PC-3 (cell line): ENCODE measurements around the gene TUSC2. TPM values are rescaled to one million over a fixed set of nuclear protein-coding genes. Genes with fewer than 3 reads are reported as not detected.
A peak's percentile ranks its signal among the peaks of the same experiment; 100 is the strongest.
"Not testable (repeated sequence)": the region's sequence is repeated elsewhere in the genome, so short reads cannot be mapped to it uniquely, and the experiment has no call there.

Experiments
- ATAC-seq: fragments of 200-7000 bp; cut with Tn5 transposase; 2 replicates; pipeline ENCODE4 v1.9.1; 2020; ENCODE audit warnings: mild to moderate bottlenecking, moderate library complexity
- BruUV-seq: library from RNA; stranded (reverse); fragments of 400-500 nt; replicated peaks from 2 replicates; lab custom pipeline; 2021; lab: Mats Ljungman, UMichigan
- CTCF ChIA-PET: fragments of 300-600 bp; sonication (Branson Sonifier 250); formaldehyde crosslinking; loops from one replicate; lab custom pipeline; 2022; ENCODE audit warnings: antibody characterized with exemption; lab: Charles Lee
- POLR2A ChIA-PET: fragments of 300-600 bp; sonication (Branson Sonifier 250); formaldehyde crosslinking; loops from one replicate; lab custom pipeline; 2022; ENCODE audit warnings: antibody characterized with exemption; ENCODE audit not compliant: unreplicated experiment; lab: Charles Lee
- DNase-seq: peaks from one replicate; pipeline ENCODE4 v3.0.0-alpha.2; 2015
- H2AFZ ChIP-seq: fragments of 300-600 bp; sonication (generic); 2 replicates; pipeline ENCODE4 v1.6.0; 2016; ENCODE audit warnings: antibody characterized with exemption, low read length
- H3F3A ChIP-seq: fragments of 300-600 bp; sonication (generic); one replicate; pipeline ENCODE4 v1.6.0; 2017; ENCODE audit warnings: antibody characterized with exemption, low read length, control low read depth, mild to moderate bottlenecking; ENCODE audit not compliant: unreplicated experiment
- H3K27ac ChIP-seq: fragments of 300-600 bp; sonication (generic); 2 replicates; pipeline ENCODE4 v1.5.1; 2016; ENCODE audit warnings: mild to moderate bottlenecking, low read length
- H3K27me3 ChIP-seq: fragments of 300-600 bp; sonication (generic); 2 replicates; pipeline ENCODE4 v1.6.1; 2016; ENCODE audit warnings: low read length, mixed read lengths
- H3K36me3 ChIP-seq: fragments of 300-600 bp; sonication (generic); 2 replicates; pipeline ENCODE4 v1.6.1; 2016; ENCODE audit warnings: low read depth, mixed run types, low read length, mixed read lengths
- H3K4me1 ChIP-seq: fragments of 300-600 bp; sonication (generic); 2 replicates; pipeline ENCODE4 v1.5.1; 2016; ENCODE audit warnings: low read length; ENCODE audit not compliant: insufficient read depth
- H3K4me2 ChIP-seq: fragments of 300-600 bp; sonication (generic); 2 replicates; pipeline ENCODE4 v1.6.0; 2016; ENCODE audit warnings: low read length
- H3K4me3 ChIP-seq: fragments of 300-600 bp; sonication (generic); 2 replicates; pipeline ENCODE4 v1.5.1; 2016; ENCODE audit warnings: mild to moderate bottlenecking, low read length, mixed read lengths
- H3K79me2 ChIP-seq: fragments of 300-600 bp; sonication (generic); 2 replicates; pipeline ENCODE4 v1.6.1; 2017; ENCODE audit warnings: low read length, mixed read lengths
- H3K9ac ChIP-seq: fragments of 300-600 bp; sonication (generic); 2 replicates; pipeline ENCODE4 v1.6.0; 2016; ENCODE audit warnings: mild to moderate bottlenecking, low read length
- H3K9me2 ChIP-seq: fragments of 300-600 bp; sonication (generic); replicated peaks from 2 replicates; pipeline ENCODE4 v1.6.1; 2016; ENCODE audit warnings: mixed run types, low read length, mixed read lengths
- H3K9me3 ChIP-seq: fragments of 300-600 bp; sonication (generic); 2 replicates; pipeline ENCODE4 v1.6.1; 2016; ENCODE audit warnings: low read length, mixed read lengths
- H4K20me1 ChIP-seq: fragments of 300-600 bp; sonication (generic); 2 replicates; pipeline ENCODE4 v1.6.1; 2016; ENCODE audit warnings: low read length, mixed read lengths
- EZH2 ChIP-seq: fragments of 300-600 bp; sonication (generic); IDR thresholded peaks from one replicate; pipeline ENCODE4 v1.6.1; 2017; ENCODE audit warnings: antibody characterized with exemption, mild to moderate bottlenecking, low read length; ENCODE audit not compliant: unreplicated experiment
- EZH2phosphoT487 ChIP-seq: fragments of 300-600 bp; sonication (generic); IDR thresholded peaks from 2 replicates; pipeline ENCODE4 v1.6.1; 2018; ENCODE audit warnings: mild to moderate bottlenecking, antibody characterized with exemption, low read length, borderline replicate concordance
- intact Hi-C: fragments of 100-400 bp; cut with micrococcal nuclease; formaldehyde crosslinking; loops from 2 replicates; pipeline ENCODE4 v1.9.0; 2023
- total RNA-seq: library from RNA; depleted of rRNA; stranded (reverse); fragments of >200 nt; gene quantifications from 2 replicates; pipeline ENCODE4 v1.2.3, GENCODE V29; 2014
- TF ChIP-seq, protein P1 (sequence below): fragments of 300-600 bp; sonication (generic); conservative IDR thresholded peaks from 2 replicates; pipeline ENCODE4 v1.5.1; 2017; ENCODE audit warnings: antibody characterized with exemption, low read depth, mild to moderate bottlenecking, low read length

The TUSC2 gene
- total RNA-seq, 1 experiment from 2014 or later, result 143 TPM

DNA sequence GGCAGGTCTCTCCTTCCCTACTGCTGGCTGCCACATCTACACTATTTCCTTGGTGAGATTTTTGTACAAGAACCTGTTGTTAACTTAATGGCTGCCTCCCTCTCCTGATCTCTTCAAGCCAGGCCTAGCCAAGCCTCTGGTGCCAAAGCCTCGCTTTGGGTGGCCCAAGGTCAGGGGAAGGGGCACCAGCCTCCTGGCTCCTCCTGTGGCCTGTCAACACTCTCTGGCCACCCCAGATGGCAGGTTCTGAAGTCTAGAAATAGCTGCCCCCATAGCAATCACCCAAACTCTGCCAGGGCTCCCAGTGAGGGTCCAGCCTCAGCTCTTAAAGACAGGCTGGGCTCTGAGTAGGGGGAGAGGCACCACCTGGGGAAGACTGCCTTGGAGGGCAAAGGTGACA, 40.8 kb downstream of the TUSC2 start:
- no peak overlapping the region for H3K4me2 ChIP-seq
- H3K79me2 ChIP-seq, result peaks cover 32% of the 10 kb centered on the region
- no peak overlapping the region for H2AFZ ChIP-seq
- no peak overlapping the region for H3K27ac ChIP-seq
- H4K20me1 ChIP-seq, result no peaks in the 10 kb centered on the region
- CTCF ChIA-PET, result no interaction called here
- BruUV-seq, result no TSS peak
- H3K9ac ChIP-seq, result no peak overlapping the region
- no peaks in the 10 kb centered on the region; the same call in 1 of the 2 replicates for H3K4me1 ChIP-seq
- H3K9me2 ChIP-seq, result no peaks in the 10 kb centered on the region
- no peaks in the 10 kb centered on the region for H3K27me3 ChIP-seq
- no peak for TF ChIP-seq EZH2
- TF ChIP-seq EZH2phosphoT487, result no peak
- no peak overlapping the region for H3K4me3 ChIP-seq
- peaks cover 4% of the 10 kb centered on the region for H3F3A ChIP-seq
- POLR2A ChIA-PET, result no interaction called here
- no peak for ATAC-seq
- DNase-seq, result no peak
- H3K36me3 ChIP-seq, result peaks cover 35% of the 10 kb centered on the region
- intact Hi-C loops, result no loop called here
- H3K9me3 ChIP-seq, result no peaks in the 10 kb centered on the region

DNA sequence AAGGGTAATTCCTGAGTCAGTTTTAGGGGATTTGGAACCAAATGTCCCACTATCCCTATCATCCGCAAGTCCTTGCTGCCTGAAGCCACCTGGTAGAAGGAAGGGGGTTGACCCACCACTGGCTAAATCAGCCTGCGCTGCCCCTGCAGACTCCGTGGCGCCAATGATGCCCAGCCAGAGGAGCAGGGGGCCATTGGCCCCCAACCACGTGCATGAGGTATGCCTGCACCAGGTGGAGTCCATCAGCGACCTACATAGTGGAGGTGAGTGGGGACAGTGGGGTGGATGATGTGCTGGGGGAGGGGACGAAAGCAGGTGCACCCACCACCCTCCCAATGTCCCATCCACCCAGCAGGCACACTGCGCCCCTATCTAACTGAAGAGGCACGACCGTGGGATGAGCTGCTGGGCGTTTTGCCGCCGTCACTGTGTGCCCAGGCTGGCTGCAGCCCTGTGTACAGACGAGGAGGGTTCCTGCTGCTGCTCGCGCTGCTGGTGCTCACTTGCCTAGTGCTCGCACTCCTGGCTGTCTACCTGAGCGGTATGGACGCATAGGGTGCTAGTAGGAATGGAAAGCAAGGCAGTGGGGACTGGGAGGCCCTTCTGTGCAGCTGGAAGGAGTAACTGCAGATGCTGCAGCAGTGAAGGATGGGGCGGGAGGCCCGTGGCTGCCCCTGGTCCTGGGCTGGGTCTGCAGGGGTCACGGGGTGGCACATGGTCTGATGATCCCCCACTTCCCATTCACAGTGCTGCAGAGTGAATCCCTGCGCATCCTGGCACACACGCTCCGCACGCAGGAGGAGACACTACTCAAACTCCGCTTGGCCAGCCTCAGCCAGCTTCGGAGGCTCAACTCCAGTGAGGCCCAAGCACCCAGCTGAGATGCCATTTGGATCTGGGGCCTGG, 41.4 kb downstream of the TUSC2 start:
- POLR2A ChIA-PET, result no interaction called here
- TF ChIP-seq EZH2 (no peak), EZH2phosphoT487 (no peak)
- TF ChIP-seq, protein P1, sequence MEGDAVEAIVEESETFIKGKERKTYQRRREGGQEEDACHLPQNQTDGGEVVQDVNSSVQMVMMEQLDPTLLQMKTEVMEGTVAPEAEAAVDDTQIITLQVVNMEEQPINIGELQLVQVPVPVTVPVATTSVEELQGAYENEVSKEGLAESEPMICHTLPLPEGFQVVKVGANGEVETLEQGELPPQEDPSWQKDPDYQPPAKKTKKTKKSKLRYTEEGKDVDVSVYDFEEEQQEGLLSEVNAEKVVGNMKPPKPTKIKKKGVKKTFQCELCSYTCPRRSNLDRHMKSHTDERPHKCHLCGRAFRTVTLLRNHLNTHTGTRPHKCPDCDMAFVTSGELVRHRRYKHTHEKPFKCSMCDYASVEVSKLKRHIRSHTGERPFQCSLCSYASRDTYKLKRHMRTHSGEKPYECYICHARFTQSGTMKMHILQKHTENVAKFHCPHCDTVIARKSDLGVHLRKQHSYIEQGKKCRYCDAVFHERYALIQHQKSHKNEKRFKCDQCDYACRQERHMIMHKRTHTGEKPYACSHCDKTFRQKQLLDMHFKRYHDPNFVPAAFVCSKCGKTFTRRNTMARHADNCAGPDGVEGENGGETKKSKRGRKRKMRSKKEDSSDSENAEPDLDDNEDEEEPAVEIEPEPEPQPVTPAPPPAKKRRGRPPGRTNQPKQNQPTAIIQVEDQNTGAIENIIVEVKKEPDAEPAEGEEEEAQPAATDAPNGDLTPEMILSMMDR, result no peak
- Histone ChIP-seq H3K27me3 (no peaks in the 10 kb centered on the region), H3K79me2 (peaks cover 26% of the 10 kb centered on the region), H3K36me3 (peaks cover 35% of the 10 kb centered on the region), H3K9me3 (no peaks in the 10 kb centered on the region), H3K4me1 (no peaks in the 10 kb centered on the region; the same call in 1 of the 2 replicates), H3K9ac (no peak overlapping the region), H3K4me2 (no peak overlapping the region), H4K20me1 (no peaks in the 10 kb centered on the region), H3F3A (peaks cover 4% of the 10 kb centered on the region), H2AFZ (no peak overlapping the region), H3K9me2 (no peaks in the 10 kb centered on the region), H3K27ac (no peak overlapping the region), H3K4me3 (no peak overlapping the region)
- BruUV-seq, result no TSS peak
- no peak for ATAC-seq
- CTCF ChIA-PET, result no interaction called here
- DNase-seq, result no peak
- intact Hi-C loops, result no loop called here

DNA sequence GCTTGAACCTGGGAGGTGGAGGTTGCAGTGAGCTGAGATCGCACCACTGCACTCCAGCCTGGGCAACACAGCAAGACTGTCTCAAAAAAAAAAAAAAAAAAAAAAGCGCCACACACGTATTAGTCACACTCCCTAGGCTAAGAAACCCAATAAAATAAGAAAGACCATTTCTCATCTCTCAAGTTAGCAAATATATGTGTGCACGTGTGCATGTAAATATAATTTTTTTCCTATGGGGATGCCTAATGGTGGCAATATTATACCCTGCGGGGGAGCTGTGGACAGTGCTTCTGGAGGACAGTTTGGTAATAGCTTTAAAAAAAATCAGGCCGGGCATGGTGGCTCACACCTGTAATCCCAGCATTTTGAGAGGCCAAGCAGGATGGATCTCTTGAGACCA, 43.9 kb downstream of the TUSC2 start:
- H3K4me3 ChIP-seq, intact Hi-C loops, H3F3A ChIP-seq, H3K27ac ChIP-seq, H3K9me3 ChIP-seq, POLR2A ChIA-PET, H4K20me1 ChIP-seq, H3K9me2 ChIP-seq, H3K9ac ChIP-seq, H2AFZ ChIP-seq, H3K4me1 ChIP-seq, H3K27me3 ChIP-seq, H3K4me2 ChIP-seq, BruUV-seq, H3K79me2 ChIP-seq: not testable (repeated sequence)
- H3K36me3 ChIP-seq, result peaks cover 20% of the 10 kb centered on the region
- CTCF ChIA-PET, result interaction anchor here (1.1 kb wide), 2 partner anchors 10 to 40 kb away, joined by 5 read pairs; no protein-coding TSS in a partner anchor
- DNase-seq (peak; percentile 55), ATAC-seq (peak; percentile 77)
